Pons (tissue), 1 donor: ENCODE results near the gene CYTH1.

Source experiments
- DNase-seq: peaks from one replicate; pipeline ENCODE4 v3.0.0-alpha.2; 2016; ENCODE audit warnings: low spot score

Gene CYTH1, protein sequence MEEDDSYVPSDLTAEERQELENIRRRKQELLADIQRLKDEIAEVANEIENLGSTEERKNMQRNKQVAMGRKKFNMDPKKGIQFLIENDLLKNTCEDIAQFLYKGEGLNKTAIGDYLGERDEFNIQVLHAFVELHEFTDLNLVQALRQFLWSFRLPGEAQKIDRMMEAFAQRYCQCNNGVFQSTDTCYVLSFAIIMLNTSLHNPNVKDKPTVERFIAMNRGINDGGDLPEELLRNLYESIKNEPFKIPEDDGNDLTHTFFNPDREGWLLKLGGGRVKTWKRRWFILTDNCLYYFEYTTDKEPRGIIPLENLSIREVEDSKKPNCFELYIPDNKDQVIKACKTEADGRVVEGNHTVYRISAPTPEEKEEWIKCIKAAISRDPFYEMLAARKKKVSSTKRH

DNA sequence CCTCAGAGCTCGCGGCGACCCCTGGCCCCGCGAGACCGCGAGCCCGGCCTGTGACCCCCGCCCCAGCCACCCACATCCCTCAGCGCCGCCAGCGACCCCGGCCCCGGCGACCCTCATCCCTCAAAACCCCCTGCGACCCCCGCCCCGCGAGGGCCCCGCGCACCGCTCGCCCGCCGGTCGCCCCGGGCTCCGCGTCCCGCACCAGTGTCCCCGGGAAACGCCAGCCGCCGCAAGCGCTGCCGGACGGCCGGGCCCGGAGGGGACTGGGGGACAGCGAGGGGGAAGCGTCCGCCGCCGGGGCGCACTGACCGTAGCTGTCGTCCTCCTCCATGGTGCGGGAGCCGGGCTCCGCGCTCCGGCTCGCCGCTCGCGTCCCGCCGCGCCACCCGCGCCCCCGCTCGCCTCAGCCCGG, at the start of gene CYTH1:
TSS of gene CYTH1 (minus strand) at position 381 of the 412 bp plus-strand sequence. CDS start at position 331, 50 bp downstream.
- DNase-seq, result no peak

DNA sequence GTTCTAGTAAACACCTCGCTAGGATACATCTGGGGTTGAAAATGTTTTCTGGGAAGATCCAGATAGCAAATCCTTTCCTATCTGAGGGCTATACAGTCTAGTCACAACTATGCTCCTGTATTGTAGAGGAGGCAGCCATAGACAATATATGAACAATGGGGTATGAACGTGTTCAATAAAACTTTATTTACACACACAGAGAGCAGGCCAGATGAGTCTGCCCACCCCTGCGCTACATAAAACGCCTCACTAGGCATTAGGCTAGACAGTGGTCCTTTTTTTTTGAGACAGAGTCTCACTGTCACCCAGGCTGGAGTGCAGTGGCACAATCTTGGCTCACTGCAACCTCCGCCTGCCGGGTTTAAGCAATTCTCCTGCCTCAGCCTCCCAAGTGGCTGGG, 47.4 kb upstream of the CYTH1 start:
- no peak for DNase-seq

DNA sequence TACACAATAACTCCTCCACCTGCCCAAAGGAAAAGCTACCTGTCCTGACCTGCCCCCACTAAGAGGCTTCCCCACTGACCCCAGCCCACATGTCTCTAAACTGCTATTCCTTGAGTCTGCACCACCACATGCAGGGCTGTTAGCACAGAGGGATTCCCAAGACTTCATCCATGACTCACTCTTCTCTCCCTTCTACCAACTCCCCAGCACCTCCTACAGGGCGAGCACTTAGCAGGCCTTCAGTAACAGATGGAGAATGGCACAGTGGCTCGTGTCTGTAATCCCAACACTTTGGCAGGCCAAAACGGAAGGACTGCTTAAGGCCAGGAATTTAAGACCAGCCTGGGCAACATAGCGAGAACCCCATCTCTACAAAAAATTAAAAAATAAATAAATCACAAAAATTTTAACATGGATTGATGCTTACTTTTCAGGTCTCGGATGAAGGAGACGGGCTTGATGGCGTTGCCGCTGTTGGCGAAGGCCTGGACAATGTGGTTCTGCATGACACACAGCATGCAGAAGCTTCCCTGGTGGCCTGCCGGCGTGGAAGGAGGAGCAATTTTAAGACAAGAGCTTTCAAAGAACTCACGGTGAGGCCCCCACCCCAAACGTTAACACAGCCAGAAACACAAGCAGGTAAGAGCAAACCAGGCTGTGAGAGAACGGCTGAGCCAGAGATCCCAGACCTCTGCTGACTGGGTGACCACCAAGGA, 46.6 kb upstream of the CYTH1 start:
- DNase-seq, result no peak

DNA sequence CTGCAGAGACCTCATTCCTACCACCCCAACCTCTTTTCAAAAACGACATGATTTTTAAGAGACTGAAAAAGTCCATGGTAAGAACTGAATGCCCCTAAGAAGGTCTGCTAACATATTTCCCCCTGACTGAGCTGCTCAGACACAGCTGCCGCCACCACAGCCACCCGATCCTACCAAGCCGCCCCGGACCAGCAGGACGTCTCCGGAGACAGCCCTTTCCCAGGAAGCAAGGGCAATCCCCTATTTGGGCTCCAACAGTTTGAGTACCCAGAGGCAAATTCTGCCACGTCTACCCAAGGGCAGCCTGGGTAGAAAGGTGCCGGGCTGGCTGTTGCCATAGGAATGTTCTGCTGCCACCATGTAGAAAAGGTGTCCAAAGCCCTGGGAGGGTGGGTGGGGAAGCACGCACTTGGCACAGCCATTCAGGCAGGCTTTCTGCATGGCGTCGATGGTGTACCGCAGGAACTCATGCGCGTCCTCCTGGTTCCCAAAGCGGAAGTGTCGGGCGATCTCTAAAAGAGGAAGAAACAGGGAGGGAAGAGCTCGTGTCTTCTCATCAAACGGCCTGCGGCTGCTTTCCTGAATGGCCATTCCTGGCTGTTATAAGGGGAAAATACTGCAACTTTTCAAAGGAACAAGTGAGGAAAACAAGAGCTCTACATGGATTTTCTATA, 44.9 kb upstream of the CYTH1 start:
- peak; percentile 64 for DNase-seq

DNA sequence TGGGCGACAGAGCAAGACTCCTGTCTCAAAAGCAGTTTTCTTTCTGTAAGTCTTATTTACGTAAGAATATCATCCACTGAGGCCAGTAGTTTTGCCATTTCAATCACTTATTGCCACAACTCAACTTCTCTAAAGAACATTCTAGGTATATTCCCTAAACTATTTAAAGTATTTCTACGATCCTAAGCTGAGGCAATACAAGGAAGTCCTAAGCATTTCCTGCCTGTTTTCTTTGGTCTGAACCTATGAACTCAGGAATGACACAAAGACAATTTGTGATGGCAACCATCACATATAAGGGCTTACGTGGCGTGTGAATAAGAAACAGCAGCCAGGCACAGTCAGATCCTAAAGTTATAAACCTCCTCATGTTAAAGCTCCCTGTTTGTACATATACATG, 44.3 kb upstream of the CYTH1 start:
- no peak for DNase-seq

DNA sequence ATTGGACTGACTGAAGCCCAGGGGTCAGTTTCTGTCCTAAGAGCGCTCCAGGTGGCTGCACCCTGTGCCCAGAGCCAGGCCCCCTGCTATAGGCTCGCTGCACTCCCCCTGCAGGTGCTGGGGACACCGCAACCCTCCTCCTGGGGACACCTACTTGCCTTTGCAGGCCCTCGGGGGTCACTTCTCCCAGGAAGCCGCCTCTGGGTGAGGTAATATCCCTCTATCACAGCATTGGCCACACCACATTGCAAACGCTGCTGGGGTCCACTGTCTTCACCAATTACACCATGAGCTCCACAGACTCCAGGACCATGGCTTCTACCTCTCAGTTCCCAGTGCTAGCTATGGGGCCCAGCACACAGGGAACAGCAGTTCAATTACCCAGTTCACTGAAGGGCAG, 43.6 kb upstream of the CYTH1 start:
- no peak for DNase-seq

DNA sequence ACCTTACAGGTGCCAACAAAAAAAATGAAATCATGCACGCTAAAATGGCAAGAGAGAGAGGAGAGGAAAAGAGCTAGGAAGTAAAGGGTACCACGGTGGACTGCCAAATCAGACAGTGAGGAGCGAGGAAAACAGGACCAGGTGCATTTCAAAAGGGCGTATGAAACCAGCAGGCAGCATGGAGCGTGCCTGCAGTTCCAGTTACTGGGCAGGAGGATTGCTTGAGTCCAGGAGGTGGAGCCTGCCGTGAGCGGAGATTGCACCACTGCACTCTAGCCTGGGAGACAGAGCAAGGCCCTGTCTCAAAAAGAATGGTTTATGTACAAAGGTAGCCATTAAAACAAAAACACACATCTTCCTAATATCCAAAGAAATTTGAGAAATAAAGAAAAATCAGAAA, 42.2 kb upstream of the CYTH1 start:
- no peak for DNase-seq

DNA sequence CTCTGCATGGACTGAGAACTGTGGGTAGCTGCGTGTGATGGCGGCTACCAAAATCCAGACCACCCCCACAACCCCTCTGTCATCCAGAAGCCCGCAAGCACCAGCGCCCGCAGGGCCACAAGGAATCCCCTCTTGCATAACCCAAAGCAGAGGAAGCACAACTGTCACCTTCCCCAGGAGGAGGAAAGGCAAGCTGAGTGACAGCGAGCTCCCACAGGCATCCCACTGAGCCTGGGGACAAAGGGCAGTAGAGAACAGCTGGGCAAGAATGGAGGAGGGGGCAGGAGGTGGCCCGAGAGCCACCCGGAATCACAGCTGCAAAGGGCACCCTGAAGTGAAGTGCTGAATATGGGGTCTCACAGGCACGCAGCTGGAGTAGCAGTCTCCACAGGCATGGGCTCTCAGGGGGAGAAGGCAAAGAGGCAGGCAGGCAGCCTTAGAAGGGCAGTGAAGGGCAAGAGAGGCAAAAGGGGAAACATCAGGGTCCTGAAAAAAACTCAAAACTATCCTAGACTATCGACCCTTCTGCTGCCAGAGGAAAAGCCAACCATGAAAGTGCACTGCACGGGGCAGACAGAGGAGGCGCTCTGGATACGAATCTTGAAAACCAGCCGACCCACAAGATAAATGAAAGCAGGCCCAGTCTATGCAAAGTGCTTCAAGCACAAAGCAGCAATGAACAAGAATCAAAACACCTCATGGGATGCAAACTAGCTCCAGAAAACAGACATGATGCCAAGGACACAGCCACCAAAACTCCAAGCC, 41.4 kb upstream of the CYTH1 start:
- DNase-seq, result no peak

DNA sequence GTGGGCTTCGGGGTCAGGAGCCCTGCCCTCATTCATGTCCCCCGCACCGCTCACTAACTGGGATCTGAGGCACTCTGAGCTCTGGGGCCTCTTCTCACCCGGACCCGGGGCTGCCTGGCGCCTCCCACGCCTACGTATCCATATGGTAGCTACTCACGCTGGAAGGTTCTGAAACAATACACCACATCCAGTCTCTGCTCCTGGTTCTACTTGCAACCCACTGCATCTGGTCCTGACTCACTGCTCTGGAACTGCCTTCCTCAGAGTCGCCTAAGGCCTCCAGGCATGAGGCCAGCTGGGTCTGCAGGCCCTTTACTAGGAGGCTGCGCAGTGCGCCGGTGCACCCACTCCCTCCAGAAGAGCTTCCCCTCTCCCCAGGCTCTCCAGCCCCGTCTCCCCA, 40.5 kb upstream of the CYTH1 start:
- DNase-seq, result peak; percentile 56

DNA sequence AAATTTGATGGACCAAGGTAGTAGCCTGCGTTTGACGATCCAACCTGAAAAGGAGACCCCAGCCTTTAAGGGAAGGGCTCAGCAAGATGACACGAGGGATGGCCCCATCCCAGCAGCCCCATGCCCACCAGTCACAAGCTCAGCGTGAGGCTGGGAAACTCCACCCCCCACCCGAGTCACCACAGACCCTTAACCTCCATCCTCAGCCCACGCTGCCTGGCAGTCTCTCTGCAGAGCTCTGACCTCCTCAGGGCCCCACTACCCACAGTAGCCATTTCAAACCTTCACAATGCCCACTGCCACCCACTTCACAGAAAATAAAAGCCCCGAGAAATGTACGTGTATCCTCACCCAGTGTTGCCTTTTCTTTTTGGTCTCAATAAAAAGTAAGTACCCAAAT, 39.9 kb upstream of the CYTH1 start:
- DNase-seq, result no peak

DNA sequence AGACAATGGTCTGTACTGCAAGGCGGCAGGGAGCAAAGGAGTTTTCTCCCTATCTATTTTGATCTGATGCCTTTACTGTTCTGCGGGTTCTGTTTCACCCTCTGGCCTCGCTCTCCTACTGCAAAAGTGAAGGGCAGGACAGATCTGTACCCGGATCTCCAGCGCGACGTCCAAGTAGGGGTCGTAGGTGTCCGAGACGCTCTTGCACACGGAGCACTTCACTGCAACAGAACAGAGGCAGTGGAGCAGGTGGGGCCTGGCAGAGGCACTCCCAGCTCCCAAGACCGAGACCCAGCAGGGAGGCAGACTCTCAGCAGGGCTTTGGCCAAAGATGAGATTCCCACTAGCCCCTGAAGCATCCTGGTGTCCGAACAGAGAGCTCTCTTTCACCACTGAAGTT, 38.8 kb upstream of the CYTH1 start:
- no peak for DNase-seq

DNA sequence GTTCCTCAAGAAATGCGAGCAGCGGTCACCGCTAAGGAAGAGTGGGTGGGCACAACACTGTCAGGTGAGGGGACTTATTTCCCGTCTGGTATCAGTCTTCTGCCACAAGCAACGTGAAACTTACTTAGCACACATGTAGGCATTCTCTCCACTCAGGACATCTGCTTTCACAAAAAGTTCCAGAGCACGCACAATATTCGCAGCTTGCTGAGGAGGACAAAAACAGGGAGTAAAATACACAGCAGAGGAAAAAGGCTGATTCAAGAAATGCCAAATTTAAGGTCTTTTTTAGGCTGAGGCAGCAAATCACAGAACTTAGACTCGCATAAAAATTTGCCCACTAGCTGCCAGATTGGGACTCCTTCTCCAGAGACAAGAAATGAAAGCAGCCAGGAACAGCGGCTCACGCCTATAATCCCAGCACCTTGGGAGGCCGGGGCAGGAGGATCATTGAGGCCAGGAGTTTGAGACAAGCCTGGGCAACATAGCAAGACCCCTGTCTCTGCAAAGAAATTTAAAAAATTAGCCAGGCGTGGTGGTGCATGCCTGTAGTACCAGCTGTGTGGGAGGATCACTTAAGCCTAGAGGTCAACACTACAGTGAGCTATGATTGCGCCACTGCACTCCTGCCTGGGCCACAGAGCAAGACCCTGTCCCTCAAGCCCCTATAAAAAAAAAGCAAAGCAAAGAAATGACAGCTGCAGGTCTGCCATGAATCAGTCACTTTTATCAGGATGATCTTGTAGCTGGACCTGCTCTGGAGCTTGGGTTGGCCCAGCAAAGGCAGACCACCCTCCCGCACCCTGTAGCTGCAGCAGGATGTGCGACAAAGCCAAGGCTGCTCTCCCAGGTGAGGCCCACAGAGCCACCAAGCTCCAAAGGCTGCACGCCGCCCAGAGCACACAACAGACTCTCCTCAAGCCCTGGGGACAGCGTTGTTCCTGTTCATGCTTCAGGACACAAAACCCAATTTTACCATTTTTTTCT, 38.0 kb upstream of the CYTH1 start:
- DNase-seq, result no peak

DNA sequence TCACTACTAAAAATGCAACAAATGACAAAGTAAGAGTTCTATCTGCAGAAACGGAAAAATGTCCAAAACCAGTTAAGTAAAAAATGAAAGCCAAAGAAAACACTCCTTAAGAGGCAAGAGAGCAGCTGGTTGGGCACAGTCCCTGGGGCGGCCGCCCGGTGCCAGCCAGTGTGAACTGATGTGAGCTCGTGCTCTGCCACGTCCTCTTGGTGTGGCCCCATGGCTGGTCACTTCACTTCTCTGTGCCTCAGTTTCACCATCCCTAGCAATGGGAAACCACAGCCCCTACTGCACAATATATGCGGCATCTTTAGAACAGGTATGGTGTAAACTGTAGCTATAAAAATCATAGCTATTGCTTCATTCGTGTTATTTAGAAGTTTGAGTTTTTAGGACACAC, 37.3 kb upstream of the CYTH1 start:
- DNase-seq, result no peak

DNA sequence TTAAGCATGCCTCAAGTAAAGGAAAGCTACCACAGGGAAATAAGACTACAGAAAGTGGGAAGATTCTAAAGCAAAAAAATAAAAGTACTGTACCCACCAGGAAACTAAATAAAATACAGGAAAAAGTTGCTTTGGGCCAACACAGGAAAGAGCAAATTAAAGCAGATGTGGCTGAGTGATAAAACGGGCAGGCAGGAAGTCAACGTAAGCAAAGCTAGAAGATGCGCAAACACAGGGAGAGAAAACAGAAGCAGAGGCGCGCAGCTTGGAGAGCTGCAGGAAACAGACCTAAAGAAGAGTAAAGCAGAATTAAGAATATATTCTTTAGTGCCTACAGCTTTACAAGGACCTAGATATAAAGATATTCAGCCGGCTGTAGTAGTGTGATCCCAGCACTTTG, 36.9 kb upstream of the CYTH1 start:
- DNase-seq, result no peak

DNA sequence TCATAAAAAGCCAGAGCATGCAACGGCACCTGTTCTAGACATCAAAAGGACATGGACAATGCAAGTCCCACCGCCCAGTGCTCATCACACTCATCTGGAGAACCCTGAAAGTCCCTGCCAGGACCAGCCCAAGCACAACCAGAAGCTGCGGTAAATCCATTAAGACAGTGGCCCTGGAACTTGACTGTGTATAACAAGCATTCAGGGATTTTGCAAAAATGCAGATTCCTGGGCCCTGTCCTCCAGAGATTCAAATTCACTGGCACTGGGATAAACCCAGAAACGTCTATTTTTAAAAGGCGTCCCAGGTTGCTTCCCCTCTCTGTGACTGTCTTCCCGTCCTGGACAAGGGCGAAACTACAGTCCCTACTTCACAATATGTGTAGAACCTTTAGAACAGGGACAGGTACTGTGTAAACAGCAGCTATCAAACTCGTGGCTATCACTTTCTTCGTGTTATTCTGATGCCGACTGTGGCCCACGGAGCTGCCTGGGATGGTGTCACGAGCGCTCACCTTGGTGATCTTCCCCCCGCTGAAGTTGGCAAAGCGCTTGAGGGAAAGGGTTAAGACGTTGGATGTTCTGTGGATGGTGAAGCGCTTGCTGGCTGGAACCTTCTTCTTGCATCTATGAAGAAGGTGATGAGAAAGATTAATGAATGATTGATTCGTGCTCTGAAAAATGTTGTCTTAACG, 36.2 kb upstream of the CYTH1 start:
- DNase-seq, result no peak

DNA sequence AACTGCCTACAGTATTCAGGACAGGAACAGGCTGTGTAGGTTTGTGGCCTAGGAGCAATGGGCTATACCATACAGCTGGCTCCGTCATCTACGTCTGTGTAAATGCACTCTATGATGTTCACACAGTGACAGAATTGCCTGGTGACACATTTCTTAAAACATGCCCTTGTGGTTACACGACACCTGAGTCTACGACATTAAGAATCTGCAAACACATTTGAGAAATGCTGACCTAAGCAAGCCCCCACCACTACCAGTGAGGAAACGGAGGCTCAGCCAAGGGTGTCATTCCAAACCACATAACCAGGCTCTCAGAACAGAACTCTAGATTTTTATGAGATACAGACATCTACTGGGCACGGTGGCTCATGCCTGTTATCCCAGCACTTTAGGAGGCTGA, 35.0 kb upstream of the CYTH1 start:
- no peak for DNase-seq

DNA sequence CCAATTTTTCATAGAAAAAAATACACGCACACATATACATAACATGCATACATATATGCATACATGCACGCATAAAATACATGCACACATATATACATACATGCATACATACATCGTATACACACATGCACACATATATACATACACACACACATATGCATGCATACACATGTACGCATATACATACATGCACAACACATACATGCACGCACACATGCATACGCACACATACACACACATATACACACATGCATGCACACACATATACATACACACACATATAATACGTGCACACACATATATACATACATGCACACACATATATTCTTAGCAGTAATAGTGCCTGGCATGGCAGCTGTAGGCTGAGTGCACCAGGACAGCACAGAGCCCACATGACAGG, 33.6 kb upstream of the CYTH1 start:
- no peak for DNase-seq

DNA sequence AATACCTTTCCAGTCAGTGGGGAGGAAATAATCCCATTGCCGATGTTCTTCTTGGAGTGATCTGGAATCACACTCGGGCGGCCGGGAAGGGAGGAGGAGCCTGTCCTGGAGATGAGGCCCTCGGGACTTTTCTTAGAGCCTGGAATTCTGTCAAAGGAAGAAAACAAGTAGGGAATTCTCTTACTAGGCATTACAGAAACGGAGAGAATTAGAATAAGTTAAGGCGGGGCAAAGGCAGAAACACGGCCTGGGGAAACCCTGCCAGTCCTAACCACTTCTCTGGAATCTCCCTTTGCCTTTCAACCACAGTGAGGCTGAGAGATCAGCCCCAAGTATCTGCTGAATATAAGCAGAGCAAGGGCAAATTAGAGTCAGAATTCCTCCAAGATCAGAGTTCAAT, 30.8 kb upstream of the CYTH1 start:
- DNase-seq, result no peak

DNA sequence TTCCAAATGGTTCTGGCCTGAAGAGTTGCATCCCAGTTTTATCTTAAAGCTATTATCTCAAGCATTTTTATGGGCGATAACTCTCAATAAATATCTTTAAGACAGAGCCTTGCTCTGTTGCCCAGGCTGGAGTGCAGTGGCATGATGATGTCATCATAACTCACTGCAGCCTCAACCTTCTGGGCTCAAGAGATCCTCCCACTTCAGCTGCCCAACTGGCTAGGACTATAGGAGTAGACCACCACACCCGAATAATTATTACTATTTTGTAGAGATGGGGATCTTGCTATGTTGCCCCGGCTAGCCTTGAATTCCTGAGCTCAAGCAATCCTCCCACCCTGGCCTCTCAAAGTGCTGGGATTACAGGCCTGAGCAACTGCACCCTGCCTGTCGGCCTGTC, 26.1 kb upstream of the CYTH1 start:
- DNase-seq, result no peak

DNA sequence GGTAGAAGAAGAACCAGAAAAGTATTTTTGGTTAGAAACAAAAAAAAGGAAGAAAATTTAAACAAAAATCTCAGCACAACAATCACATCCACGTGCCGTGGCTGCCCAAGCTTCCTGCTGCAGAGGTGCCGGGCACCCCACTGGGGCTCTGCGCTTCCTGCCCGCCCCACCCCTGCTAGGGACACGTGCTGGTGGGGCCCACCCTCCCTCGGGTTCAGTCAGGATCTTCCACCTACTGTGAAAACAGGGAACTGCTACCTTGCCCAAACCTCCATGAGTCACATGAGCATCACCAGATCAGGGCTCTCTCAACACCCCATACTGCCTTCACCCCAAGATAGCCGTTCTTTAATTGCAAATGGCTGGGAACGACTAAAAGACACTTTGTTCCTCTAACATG, 24.4 kb upstream of the CYTH1 start:
- no peak for DNase-seq

DNA sequence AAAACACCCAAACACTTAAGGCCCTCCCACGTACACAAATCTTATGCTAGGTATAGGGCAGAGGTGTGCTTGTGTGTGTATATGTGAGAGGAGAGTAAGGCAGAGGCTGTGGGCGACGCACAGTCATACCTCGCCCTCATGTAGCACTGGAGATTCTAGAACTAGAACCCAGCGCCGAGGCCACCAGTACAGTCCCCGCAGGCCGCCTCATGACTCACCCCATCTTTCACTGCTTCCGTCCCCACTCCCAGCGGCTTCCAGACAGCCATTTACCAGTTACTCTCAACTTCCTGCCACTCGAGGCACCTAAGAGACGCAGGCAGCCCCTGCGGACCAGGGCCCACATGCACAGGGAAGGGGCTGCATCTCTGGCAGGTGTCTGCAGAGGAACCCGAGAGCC, 23.2 kb upstream of the CYTH1 start:
- DNase-seq, result no peak
